NCI-H2227 (cell line): ENCODE data around the gene TBX19.

Source experiments
- DNase-seq: peaks from one replicate; lab custom pipeline; 2025; ENCODE audit not compliant: unreplicated experiment; lab: John Stamatoyannopoulos, UW

TBX19 gene

GRCh38 chr1:168280296-168280927, at the start of gene TBX19:
Gene TBX19, plus strand, starts transcription at chr1:168280877. Its CDS starts 214 bp downstream, at chr1:168281091.
- DNase-seq, result no peak

GRCh38 chr1:168234846-168235547, 45.7 kb upstream of the TBX19 start:
- peak; percentile 54 for DNase-seq

DNA sequence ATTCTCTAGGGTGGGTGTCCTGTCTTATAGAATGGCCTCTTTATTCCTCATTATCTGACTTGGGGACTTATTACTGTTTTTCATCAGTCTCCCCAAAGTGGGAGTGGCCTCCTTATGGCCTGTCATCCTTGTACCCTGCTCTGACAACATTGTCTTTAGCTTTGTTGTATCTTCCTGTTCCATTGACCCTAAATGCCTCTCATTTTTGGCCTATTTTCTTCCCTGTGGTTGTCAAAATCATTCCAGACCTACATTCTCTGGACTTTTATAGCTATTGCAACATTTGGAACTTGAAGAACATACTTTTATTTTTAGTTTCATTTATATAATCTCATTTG, 45.2 kb upstream of the TBX19 start:
- no peak for DNase-seq

DNA sequence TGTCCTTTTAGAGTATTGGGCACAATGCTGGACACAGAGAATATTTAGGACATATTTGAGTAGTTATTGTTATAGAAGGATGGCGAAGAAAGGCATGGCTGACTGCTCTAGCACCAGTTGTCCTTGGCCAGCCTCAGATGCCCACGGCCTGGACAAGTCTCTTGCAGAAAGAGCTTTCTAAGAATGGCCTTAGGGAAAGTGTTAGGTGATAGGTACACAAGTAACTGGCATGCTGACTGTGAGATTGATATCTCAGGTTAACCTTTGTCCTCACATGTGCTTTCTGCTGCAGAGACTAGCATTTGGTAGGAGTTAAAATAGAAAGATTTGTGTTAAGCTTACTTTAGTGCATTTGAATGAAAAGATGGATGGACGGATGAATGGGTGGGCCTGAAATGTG, 44.7 kb upstream of the TBX19 start:
- no peak for DNase-seq

DNA sequence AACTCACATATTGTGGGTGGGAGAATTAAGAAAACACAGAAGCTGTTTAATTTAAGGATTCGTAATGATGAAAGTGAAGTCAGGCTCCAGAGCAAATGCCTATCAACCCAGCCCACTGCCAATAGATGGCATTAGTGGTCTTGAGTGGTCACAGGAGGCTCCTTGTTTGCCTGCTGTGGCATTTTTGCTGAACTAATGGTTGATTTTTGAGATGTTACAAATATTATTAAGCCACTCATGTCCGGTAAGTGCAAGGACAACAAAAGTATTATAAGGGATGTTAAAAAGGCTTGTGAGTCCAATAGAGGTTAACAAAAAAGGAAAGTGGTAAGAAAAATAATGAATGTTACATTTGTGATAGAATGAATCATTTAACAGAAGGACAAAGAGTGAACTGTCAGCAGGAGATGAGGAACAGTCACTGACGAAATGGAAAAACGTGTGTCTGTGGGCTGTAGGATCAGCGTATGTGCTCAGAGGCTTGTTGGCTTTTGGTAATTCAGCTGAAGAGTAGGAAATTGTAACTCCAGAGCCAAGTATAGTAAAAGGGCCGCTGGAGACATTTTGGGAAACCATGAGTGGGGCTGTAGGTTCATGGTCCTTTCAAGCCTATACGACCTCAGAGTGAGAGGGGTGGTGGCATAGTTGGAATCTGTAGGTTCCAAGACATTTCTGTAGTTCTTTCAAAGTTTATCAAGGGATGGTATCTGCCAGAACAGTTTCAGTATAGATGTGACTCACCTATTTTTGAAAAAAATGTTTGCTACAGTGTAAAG, 43.7 kb upstream of the TBX19 start:
- no peak for DNase-seq

DNA sequence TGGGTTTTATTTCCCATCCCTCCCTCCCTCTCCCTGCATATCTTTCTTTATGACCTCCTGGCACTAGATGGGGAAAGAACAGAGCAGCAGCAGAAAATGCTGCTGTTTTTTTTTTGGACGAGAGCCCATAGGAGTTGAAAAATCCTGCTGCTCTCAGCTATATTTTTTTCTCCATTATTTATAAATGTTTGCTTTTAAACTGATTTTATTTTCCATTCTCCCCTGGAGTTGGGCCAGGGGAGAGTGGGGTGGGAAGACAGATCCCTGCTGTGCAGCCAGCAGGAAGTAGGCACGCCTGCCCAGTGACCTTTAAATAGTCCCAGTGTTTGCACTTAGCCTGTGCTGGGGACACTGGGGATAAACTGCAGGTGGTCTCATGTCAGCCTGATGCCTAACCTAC, 37.5 kb upstream of the TBX19 start:
- no peak for DNase-seq

DNA sequence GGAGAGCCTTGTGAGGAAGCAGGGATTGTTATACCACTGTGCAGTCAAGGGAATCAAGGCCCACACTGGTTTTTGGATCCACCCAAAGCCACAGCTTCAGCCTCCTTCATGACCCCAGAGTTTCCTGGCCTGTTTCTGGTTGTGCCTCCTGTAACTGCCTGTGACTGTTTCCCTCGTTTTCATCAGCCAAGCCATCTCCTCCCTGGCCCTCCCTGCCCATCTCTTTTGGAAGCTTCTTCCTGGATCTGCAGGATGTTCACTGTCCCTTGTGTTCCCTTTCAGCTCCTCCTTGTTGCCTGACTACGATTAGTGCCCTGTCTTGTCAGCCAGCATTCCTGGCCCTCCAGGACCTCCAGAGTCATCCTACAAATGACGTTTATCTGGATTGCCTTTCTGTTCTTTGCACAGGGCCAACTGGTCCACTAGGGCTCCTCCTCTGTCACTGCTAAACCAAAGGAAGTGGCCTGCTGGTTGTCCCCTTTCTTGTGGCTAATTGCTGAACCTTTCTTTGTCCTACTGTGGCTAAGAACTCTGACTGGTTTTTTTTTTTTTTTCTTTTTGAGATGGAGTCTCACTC, 37.0 kb upstream of the TBX19 start:
- DNase-seq, result no peak

- DNase-seq, result no peak
Observed at GRCh38 chr1:168245042-168245441, 35.6 kb upstream of the TBX19 start.

GRCh38 chr1:168246506-168246905, 34.2 kb upstream of the TBX19 start:
- DNase-seq, result no peak

GRCh38 chr1:168252204-168252733, 28.4 kb upstream of the TBX19 start:
- DNase-seq, result no peak

DNA sequence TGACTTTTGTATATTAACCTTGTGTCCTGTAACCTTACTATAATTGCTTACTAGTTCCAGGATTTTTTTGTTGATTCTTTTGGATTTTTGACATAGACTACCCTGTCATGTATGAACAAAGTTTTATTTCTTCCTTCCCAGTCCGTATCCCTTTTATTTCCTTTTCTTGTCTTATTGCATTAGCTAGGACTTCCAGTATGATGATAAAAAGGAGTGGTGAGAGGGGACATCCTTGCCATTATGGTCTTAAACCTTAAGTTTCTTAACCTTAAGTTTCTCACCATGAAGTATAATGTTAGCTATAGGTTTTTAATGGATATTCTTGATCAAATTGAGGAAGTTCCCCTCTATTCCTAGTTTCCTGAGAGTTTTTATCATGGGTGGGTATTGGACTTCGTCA, 24.5 kb upstream of the TBX19 start:
- no peak for DNase-seq

DNA sequence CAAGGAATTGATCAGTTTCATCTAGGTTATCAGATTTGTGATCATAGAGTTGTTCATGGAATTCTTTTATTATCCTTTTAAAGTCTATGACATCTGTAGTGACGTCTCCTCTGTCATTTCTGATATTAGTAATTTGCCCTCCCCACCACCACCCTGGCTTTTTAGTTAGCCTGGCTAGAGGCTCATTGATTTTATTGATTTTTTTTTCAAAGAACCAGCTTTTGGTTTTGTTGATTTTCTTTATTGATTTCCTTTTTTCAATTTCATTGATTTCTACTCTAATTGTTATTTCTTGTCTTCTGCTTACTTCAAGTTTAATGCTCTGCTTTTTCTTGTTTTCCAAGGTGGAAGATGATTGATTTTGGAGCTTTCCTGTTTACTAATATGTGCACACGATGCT, 23.3 kb upstream of the TBX19 start:
- DNase-seq, result no peak

DNA sequence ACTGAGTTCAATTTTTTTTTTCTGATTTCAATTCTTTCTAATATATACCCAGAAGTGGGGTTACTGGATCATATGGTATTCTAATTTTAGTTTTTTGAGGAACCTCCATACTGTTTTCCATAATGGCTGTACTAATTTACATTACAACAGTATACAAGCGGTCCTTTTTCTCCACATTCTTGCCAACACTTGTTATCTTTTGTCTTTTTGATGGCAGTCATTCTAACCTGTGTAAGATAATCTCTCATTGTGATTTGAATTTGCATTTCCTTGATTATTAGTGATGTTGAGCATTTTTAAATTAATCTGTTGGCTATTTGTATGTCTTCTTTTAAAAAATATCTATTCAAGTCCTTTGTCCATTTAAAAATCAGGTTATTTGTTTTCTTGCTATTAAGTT, 21.1 kb upstream of the TBX19 start:
- no peak for DNase-seq

GRCh38 chr1:168260393-168260792, 20.3 kb upstream of the TBX19 start:
- DNase-seq, result no peak

- DNase-seq, result no peak
Observed at GRCh38 chr1:168261390-168261789, 19.3 kb upstream of the TBX19 start.

DNA sequence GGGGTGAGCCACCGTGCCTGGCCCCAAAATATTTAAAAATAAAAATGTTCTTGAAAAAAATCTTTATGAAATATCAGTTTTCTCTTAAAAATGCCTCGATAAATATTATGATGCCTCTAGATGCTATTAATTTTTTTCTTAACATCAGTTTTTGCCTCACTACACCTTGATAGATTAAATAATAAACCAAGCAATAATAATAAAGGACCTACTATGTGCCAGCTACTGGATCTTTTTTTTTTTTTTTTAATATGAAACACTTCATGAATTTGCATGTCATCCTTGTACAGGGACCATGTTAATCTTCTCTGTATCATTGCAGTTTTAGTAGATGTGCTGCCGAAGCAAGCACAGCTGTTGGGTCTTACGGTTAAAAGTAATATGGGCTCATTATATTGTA, 17.5 kb upstream of the TBX19 start:
- DNase-seq, result no peak

- DNase-seq, result no peak
Observed at GRCh38 chr1:168264296-168264695, 16.4 kb upstream of the TBX19 start.

DNA sequence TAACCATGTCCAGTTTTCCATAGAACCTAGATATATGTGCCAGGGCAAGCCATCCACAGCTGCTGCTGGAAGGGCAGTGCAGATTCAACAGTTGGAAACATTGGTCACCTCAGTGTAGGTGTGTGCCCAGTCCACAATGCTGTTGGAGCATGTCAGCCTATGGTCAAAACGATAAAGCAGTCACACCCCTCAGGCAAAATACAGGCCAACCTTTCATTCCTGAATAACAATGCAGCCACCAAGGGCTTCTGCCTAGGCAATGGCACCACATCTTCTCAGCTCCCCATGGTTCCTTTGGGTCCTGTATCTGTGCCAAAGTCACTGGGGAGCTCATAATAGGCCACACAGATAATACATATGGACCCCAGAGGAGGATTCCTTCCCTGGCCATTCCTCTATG, 15.1 kb upstream of the TBX19 start:
- no peak for DNase-seq

DNA sequence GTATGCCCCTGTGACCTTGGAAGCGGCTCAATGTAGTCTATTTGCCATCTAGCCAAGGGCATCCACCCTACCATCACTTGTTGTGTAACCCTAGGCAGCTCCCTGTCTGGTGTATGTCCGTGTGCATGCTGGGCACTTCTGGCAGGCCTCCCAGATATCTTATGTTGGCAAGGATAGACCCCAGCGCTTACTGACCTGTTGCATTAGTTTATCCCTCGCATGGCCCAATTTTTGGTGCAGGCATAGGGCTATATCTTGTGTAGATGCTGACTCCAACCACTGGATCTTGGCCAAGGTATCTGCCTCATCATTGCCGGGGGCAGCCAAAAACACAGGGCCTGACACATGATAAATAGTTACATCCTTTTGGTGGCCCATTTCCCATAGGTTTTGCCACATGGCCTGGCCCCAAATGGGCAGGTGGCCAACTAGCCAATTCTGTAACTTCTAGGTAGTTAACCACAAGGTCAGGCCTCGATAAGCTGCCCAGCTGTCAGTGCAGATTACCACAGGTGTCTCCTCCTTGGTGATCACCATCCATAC, 14.0 kb upstream of the TBX19 start:
- DNase-seq, result no peak

- no peak for DNase-seq
Observed at GRCh38 chr1:168271636-168272035, 9.0 kb upstream of the TBX19 start.

DNA sequence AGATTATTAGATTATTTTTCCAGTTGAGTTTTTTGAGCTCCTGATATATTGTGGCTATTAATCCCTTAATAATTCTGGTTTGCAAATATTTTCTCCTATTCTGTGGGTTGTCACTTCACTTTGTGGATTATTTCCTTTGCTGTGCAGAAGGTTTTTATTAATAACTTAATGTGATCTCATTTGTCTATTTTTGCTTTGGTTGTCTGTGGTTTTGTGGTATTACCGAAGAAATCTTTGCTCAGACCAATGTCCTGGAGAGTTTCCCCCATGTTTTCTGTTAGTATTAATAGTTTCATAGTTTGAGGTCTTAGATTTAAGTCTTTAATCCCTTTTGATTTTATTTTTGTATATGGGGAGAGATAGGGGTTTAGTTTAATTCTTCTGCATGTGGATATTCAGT, 7.1 kb upstream of the TBX19 start:
- DNase-seq, result no peak
